Caco-2 (cell line): Measurements from ENCODE around the gene C4BPB. TPM values are rescaled to one million over a fixed set of nuclear protein-coding genes. Genes with fewer than 3 reads are reported as not detected.

Experiments used
- BruUV-seq: library from RNA; stranded (reverse); fragments of 400-500 nt; replicated peaks from 2 replicates; lab custom pipeline; 2021; lab: Mats Ljungman, UMichigan
- CTCF ChIA-PET: fragments of 300-600 bp; sonication (Branson Sonifier 250); formaldehyde crosslinking; loops from one replicate; lab custom pipeline; 2022; ENCODE audit warnings: antibody characterized with exemption; lab: Charles Lee
- POLR2A ChIA-PET: fragments of 300-600 bp; sonication (Branson Sonifier 250); formaldehyde crosslinking; loops from one replicate; lab custom pipeline; 2022; ENCODE audit warnings: antibody characterized with exemption; lab: Charles Lee
- DNase-seq, 2 experiments: peaks; one replicate each; pipeline versions ENCODE4 v3.0.0 to v3.0.0-alpha.2; 2020 to 2022
- H3K27me3 ChIP-seq: replicated peaks from 2 replicates; pipeline ENCODE4 v1.6.0; 2011; ENCODE audit warnings: low read length; ENCODE audit not compliant: control insufficient read depth, insufficient read depth
- H3K36me3 ChIP-seq: 2 replicates; pipeline ENCODE4 v1.5.1; 2011; ENCODE audit warnings: low read length; ENCODE audit not compliant: control insufficient read depth, insufficient read depth
- H3K4me1 ChIP-seq: fragments of 250-450 bp; sonication (Bioruptor Pico); 2 replicates; pipeline ENCODE4 v1.5.1; 2020; ENCODE audit warnings: mild to moderate bottlenecking
- H3K4me3 ChIP-seq: 2 replicates; pipeline ENCODE4 v1.5.1; 2011; ENCODE audit warnings: low read depth, mild to moderate bottlenecking, control low read depth, low read length
- H3K9me3 ChIP-seq: fragments of 250-450 bp; sonication (Bioruptor Pico); 2 replicates; pipeline ENCODE4 v1.5.1; 2020; ENCODE audit warnings: mild to moderate bottlenecking, moderate library complexity
- H3K27ac Mint-ChIP-seq: one replicate; pipeline ENCODE4 v1.8.0; 2022; ENCODE audit warnings: mixed read lengths; ENCODE audit not compliant: unreplicated experiment
- H3K27me3 Mint-ChIP-seq: one replicate; pipeline ENCODE4 v1.8.0; 2022; ENCODE audit warnings: mixed read lengths; ENCODE audit not compliant: insufficient read depth, unreplicated experiment
- H3K36me3 Mint-ChIP-seq: one replicate; pipeline ENCODE4 v1.8.0; 2022; ENCODE audit warnings: mild to moderate bottlenecking, mixed read lengths; ENCODE audit not compliant: insufficient read depth, unreplicated experiment
- H3K4me1 Mint-ChIP-seq: one replicate; pipeline ENCODE4 v1.8.0; 2022; ENCODE audit warnings: low read depth, mixed read lengths; ENCODE audit not compliant: unreplicated experiment
- H3K4me3 Mint-ChIP-seq: one replicate; pipeline ENCODE4 v1.8.0; 2022; ENCODE audit warnings: mild to moderate bottlenecking, moderate library complexity, mixed read lengths; ENCODE audit not compliant: unreplicated experiment
- H3K9me3 Mint-ChIP-seq: one replicate; pipeline ENCODE4 v1.8.0; 2022; ENCODE audit warnings: mixed read lengths; ENCODE audit not compliant: unreplicated experiment
- CTCF ChIP-seq, 2 experiments: fragments of 200-600 bp in 1 of 2; IDR thresholded peaks; 1 replicate in 1 of 2; 2 replicates in 1 of 2; pipeline versions ENCODE4 v1.5.1 to v1.8.0; 2011 to 2022; ENCODE audit warnings: antibody characterized with exemption in 1 of 2, control low read depth in 1 of 2, inconsistent platforms in 1 of 2, low read depth in 1 of 2, low read length in 1 of 2, mild to moderate bottlenecking in 1 of 2, moderate library complexity in 1 of 2; ENCODE audit not compliant: insufficient read depth in 1 of 2, severe bottlenecking in 1 of 2, unreplicated experiment in 1 of 2
- intact Hi-C: fragments of 100-400 bp; cut with micrococcal nuclease; formaldehyde crosslinking; loops from one replicate; pipeline ENCODE4 v1.10.0; 2022; ENCODE audit not compliant: unreplicated experiment
- total RNA-seq: library from RNA; stranded (reverse); gene quantifications from 2 replicates; pipeline ENCODE4 v1.2.3, GENCODE V29; 2022

Gene C4BPB
- total RNA-seq, 1 experiment from 2014 or later = 99.8 TPM

GRCh38 chr1:207134581-207134980 is 45.9 kb downstream of the C4BPB start:
- TF ChIP-seq CTCF (IDR thresholded peaks at IDR 0.05; ENCODE audit: insufficient read depth in 1 of 2, low read depth in 1 of 2, low read length in 1 of 2, severe bottlenecking in 1 of 2, unreplicated experiment in 1 of 2) = no peak
- Histone ChIP-seq H3K9me3 (peaks cover 4% of the 10 kb centered on the region), H3K4me3 (no peak overlapping the region), H3K4me1 (no peaks in the 10 kb centered on the region), H3K36me3 (no peaks in the 10 kb centered on the region), H3K27me3 (no peaks in the 10 kb centered on the region)
- BruUV-seq = no TSS peak
- intact Hi-C loops = no loop called here
- no peak overlapping the region for H3K27ac Mint-ChIP-seq
- no peaks in the 10 kb centered on the region for H3K36me3 Mint-ChIP-seq
- no peak for DNase-seq
- POLR2A ChIA-PET = no interaction called here
- H3K9me3 Mint-ChIP-seq = peaks cover 7% of the 10 kb centered on the region
- no peak overlapping the region for H3K4me3 Mint-ChIP-seq
- CTCF ChIA-PET = no interaction called here
- no peaks in the 10 kb centered on the region for H3K27me3 Mint-ChIP-seq
- no peaks in the 10 kb centered on the region for H3K4me1 Mint-ChIP-seq

GRCh38 chr1:207139616-207140015 is 51.0 kb downstream of the C4BPB start:
- no peaks in the 10 kb centered on the region for H3K9me3 ChIP-seq
- Mint-ChIP-seq H3K4me1 (no peaks in the 10 kb centered on the region), H3K4me3 (no peak overlapping the region), H3K9me3 (no peaks in the 10 kb centered on the region), H3K27ac (no peak overlapping the region), H3K36me3 (no peaks in the 10 kb centered on the region), H3K27me3 (no peaks in the 10 kb centered on the region)
- no peak overlapping the region for H3K4me3 ChIP-seq
- H3K27me3 ChIP-seq = no peaks in the 10 kb centered on the region
- no peaks in the 10 kb centered on the region for H3K4me1 ChIP-seq
- POLR2A ChIA-PET = no interaction called here
- CTCF ChIA-PET = no interaction called here
- intact Hi-C loops = no loop called here
- TF ChIP-seq CTCF (IDR thresholded peaks at IDR 0.05; ENCODE audit: insufficient read depth in 1 of 2, low read depth in 1 of 2, low read length in 1 of 2, severe bottlenecking in 1 of 2, unreplicated experiment in 1 of 2) = no peak
- no TSS peak for BruUV-seq
- H3K36me3 ChIP-seq = no peaks in the 10 kb centered on the region
- DNase-seq = no peak

- intact Hi-C loops = no loop called here
Measured at GRCh38 chr1:207140536-207140935, 51.9 kb downstream of the C4BPB start.

More at GRCh38 chr1:207140536-207140935, 51.9 kb downstream of the C4BPB start:
- Mint-ChIP-seq H3K27me3 (no peaks in the 10 kb centered on the region), H3K36me3 (no peaks in the 10 kb centered on the region), H3K4me1 (no peaks in the 10 kb centered on the region), H3K9me3 (peaks cover 5% of the 10 kb centered on the region), H3K27ac (no peak overlapping the region), H3K4me3 (no peak overlapping the region)
- ChIA-PET CTCF (no interaction called here), POLR2A (no interaction called here)
- Histone ChIP-seq H3K4me3 (no peak overlapping the region), H3K27me3 (no peaks in the 10 kb centered on the region), H3K4me1 (no peaks in the 10 kb centered on the region), H3K36me3 (no peaks in the 10 kb centered on the region), H3K9me3 (no peaks in the 10 kb centered on the region)
- no peak for DNase-seq
- no peak for TF ChIP-seq CTCF (IDR thresholded peaks at IDR 0.05; ENCODE audit: insufficient read depth in 1 of 2, low read depth in 1 of 2, low read length in 1 of 2, severe bottlenecking in 1 of 2, unreplicated experiment in 1 of 2)
- BruUV-seq = no TSS peak
